Neuronal stem cell (in vitro differentiated cells): ENCODE measurements around the gene CPT1A.

Experiments used
- DNase-seq: peaks from one replicate; pipeline ENCODE4 v3.0.0-alpha.2; 2013; ENCODE audit warnings: low spot score
- H2AFZ ChIP-seq: one replicate; pipeline ENCODE4 v1.6.1; 2013; ENCODE audit warnings: mild to moderate bottlenecking, low read length, inconsistent platforms
- H2AK5ac ChIP-seq: 2 replicates; pipeline ENCODE4 v1.6.1; 2013; ENCODE audit warnings: low read depth, mild to moderate bottlenecking, inconsistent platforms, low read length, moderate library complexity, mixed read lengths
- H2BK120ac ChIP-seq: 2 replicates; pipeline ENCODE4 v1.6.1; 2013; ENCODE audit warnings: low read depth, mild to moderate bottlenecking, inconsistent platforms, low read length, moderate library complexity, mixed read lengths
- H2BK12ac ChIP-seq: one replicate; pipeline ENCODE4 v1.6.1; 2013; ENCODE audit warnings: low read length, inconsistent platforms
- H2BK15ac ChIP-seq: 2 replicates; pipeline ENCODE4 v1.6.1; 2013; ENCODE audit warnings: mild to moderate bottlenecking, low read length, inconsistent platforms, mixed read lengths
- H2BK5ac ChIP-seq: one replicate; pipeline ENCODE4 v1.6.1; 2013; ENCODE audit warnings: inconsistent platforms, mild to moderate bottlenecking, low read length, moderate library complexity
- H3K14ac ChIP-seq: one replicate; pipeline ENCODE4 v1.6.1; 2013; ENCODE audit warnings: low read length, inconsistent platforms
- H3K18ac ChIP-seq: 2 replicates; pipeline ENCODE4 v1.6.1; 2013; ENCODE audit warnings: low read length, inconsistent platforms
- H3K23ac ChIP-seq: 2 replicates; pipeline ENCODE4 v1.6.1; 2013; ENCODE audit warnings: low read depth, mild to moderate bottlenecking, mixed read lengths, low read length, inconsistent platforms; ENCODE audit not compliant: poor library complexity
- H3K27ac ChIP-seq: replicated peaks from 3 replicates; pipeline ENCODE4 v1.5.1; 2013; ENCODE audit warnings: low read length, inconsistent platforms
- H3K27me3 ChIP-seq, 3 experiments: 2 replicates each; pipeline ENCODE4 v1.6.1; 2013; ENCODE audit warnings: low read length in 3 of 3, mild to moderate bottlenecking in 2 of 3, inconsistent platforms in 1 of 3, low read depth in 1 of 3, mixed read lengths in 1 of 3, moderate library complexity in 1 of 3; ENCODE audit not compliant: control insufficient read depth in 3 of 3, insufficient read depth in 3 of 3
- H3K36me3 ChIP-seq, 2 donors: replicated peaks in 1 of 2; 2 replicates each; pipeline ENCODE4 v1.6.1; 2013; ENCODE audit warnings: low read length in 2 of 2; ENCODE audit not compliant: control insufficient read depth in 2 of 2, insufficient read depth in 2 of 2
- H3K4ac ChIP-seq: 2 replicates; pipeline ENCODE4 v1.6.1; 2013; ENCODE audit warnings: inconsistent platforms, mild to moderate bottlenecking, low read length, moderate library complexity
- H3K4me1 ChIP-seq, 2 donors: 1 replicate in 1 of 2; 2 replicates in 1 of 2; pipeline ENCODE4 v1.6.1; 2013; ENCODE audit warnings: low read length in 2 of 2, low read depth in 1 of 2; ENCODE audit not compliant: control insufficient read depth in 2 of 2, insufficient read depth in 1 of 2
- H3K4me2 ChIP-seq: one replicate; pipeline ENCODE4 v1.6.1; 2013; ENCODE audit warnings: mild to moderate bottlenecking, low read length, inconsistent platforms; ENCODE audit not compliant: insufficient read depth, poor library complexity, severe bottlenecking
- H3K4me3 ChIP-seq, 2 donors: 2 replicates each; pipeline ENCODE4 v1.5.1; 2013; ENCODE audit warnings: low read length in 2 of 2, mild to moderate bottlenecking in 2 of 2, inconsistent platforms in 1 of 2, moderate library complexity in 1 of 2
- H3K79me1 ChIP-seq: one replicate; pipeline ENCODE4 v1.6.1; 2013; ENCODE audit warnings: low read depth, mild to moderate bottlenecking, inconsistent platforms, low read length, moderate library complexity
- H3K9ac ChIP-seq: one replicate; pipeline ENCODE4 v1.6.1; 2013; ENCODE audit warnings: mild to moderate bottlenecking, low read depth, low read length, inconsistent platforms; ENCODE audit not compliant: poor library complexity
- H3K9me3 ChIP-seq, 2 donors: replicated peaks in 1 of 2; 2 replicates each; pipeline versions ENCODE3 to v1.6.1; 2013; ENCODE audit warnings: low read length in 2 of 2, mild to moderate bottlenecking in 2 of 2, inconsistent platforms in 1 of 2, low read depth in 1 of 2, mixed read lengths in 1 of 2, moderate library complexity in 1 of 2; ENCODE audit not compliant: control insufficient read depth in 2 of 2, insufficient read depth in 1 of 2
- H4K8ac ChIP-seq: one replicate; pipeline ENCODE4 v1.6.1; 2013; ENCODE audit warnings: low read depth, mild to moderate bottlenecking, inconsistent platforms, low read length, moderate library complexity
- H4K91ac ChIP-seq: one replicate; pipeline ENCODE4 v1.6.1; 2013; ENCODE audit warnings: low read length, low read depth, mild to moderate bottlenecking, inconsistent platforms; ENCODE audit not compliant: poor library complexity
- WGBS, 2 donors: extraction: QIAGEN DNeasy Blood & Tissue Kit; methylation state at CpG; one replicate each; pipeline ENCODE4 v1.1.7; 2013; ENCODE audit warnings: missing lambda C conversion rate in 2 of 2, mixed read lengths in 1 of 2; ENCODE audit not compliant: insufficient read length in 2 of 2, insufficient replicate concordance in 1 of 2; ENCODE audit errors: extremely low coverage in 2 of 2; 5-methylcytosine and 5-hydroxymethylcytosine counted together

Gene CPT1A

GRCh38 chr11:68854273-68854958 lies 12.7 kb upstream of the CPT1A start:
- H3K18ac ChIP-seq: peak overlapping the region; percentile 86
- peak overlapping the region; percentile 27 for H4K8ac ChIP-seq
- H3K4ac ChIP-seq: no peak overlapping the region
- H3K4me3 ChIP-seq: peak overlapping the region in 1 of 2 donors; percentile 72
- H3K9ac ChIP-seq: no peak overlapping the region
- peak overlapping the region; percentile 64 for H3K4me2 ChIP-seq
- no peak overlapping the region for H2BK5ac ChIP-seq
- H3K27ac ChIP-seq: no peak overlapping the region
- H3K79me1 ChIP-seq: no peaks in the 10 kb centered on the region
- H3K23ac ChIP-seq: peak overlapping the region; percentile 62
- H2AFZ ChIP-seq: peak overlapping the region; percentile 75
- DNase-seq: no peak
- no CpG with 5 or more reads among the region's 42 CpGs for WGBS, 2 donors
- H2BK15ac ChIP-seq: no peak overlapping the region
- H3K36me3 ChIP-seq: no peaks in the 10 kb centered on the region
- peak overlapping the region; percentile 33 for H2AK5ac ChIP-seq
- no peak overlapping the region for H2BK12ac ChIP-seq
- H3K4me1 ChIP-seq: peaks cover 2 to 3% of the 10 kb centered on the region in 2 donors
- H4K91ac ChIP-seq: no peak overlapping the region
- peak overlapping the region; percentile 74 for H3K14ac ChIP-seq
- peaks cover 0 to 5% of the 10 kb centered on the region in 2 donors for H3K9me3 ChIP-seq
- H3K27me3 ChIP-seq: peaks cover 11 to 48% (median 33%) of the 10 kb centered on the region in 3 experiments
- H2BK120ac ChIP-seq: no peak overlapping the region

GRCh38 chr11:68852628-68853027 lies 10.9 kb upstream of the CPT1A start:
- Histone ChIP-seq H3K14ac (peak overlapping the region; percentile 56), H3K4me3 (no peak overlapping the region), H2BK12ac (peak overlapping the region; percentile 16), H3K27me3 (peaks cover 11 to 61% (median 39%) of the 10 kb centered on the region in 3 experiments), H4K91ac (no peak overlapping the region), H3K4me1 (peaks cover 2 to 3% of the 10 kb centered on the region in 2 donors), H3K36me3 (no peaks in the 10 kb centered on the region), H4K8ac (no peak overlapping the region), H2AFZ (no peak overlapping the region), H3K27ac (no peak overlapping the region), H3K79me1 (no peaks in the 10 kb centered on the region), H3K9ac (no peak overlapping the region), H3K23ac (peak overlapping the region; percentile 73), H3K4me2 (no peak overlapping the region), H3K9me3 (peaks cover 0 to 3% of the 10 kb centered on the region in 2 donors), H2AK5ac (no peak overlapping the region), H3K18ac (peak overlapping the region; percentile 59), H2BK5ac (no peak overlapping the region), H2BK120ac (no peak overlapping the region), H3K4ac (no peak overlapping the region), H2BK15ac (no peak overlapping the region)
- DNase-seq: no peak
- no CpG with 5 or more reads among the region's 8 CpGs for WGBS, 2 donors

DNA sequence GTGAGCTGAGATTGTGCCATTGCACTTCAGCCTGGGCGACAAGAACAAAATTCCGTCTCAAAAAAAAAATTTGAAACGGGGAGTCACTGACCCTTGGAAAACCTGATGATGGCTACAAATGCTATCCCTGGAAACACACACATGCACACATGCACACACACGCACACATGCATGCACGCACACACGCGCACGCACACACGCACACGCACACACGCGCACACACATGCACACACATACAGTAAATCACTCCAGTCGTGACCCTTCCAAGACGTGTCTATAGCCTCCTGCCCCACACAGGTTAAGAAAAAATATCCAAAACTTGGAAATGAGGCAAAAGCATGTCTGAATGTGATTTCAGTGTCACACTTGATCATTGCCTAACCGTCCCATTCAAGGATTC lies 6.7 kb upstream of the CPT1A start:
- H4K91ac ChIP-seq: no peak overlapping the region
- H3K9ac ChIP-seq: no peak overlapping the region
- H3K4me1 ChIP-seq: peaks cover 2 to 5% of the 10 kb centered on the region in 2 donors
- no peaks in the 10 kb centered on the region for H3K36me3 ChIP-seq
- no peak overlapping the region for H2BK120ac ChIP-seq
- H3K4me2 ChIP-seq: no peak overlapping the region
- no peak overlapping the region for H3K27ac ChIP-seq
- no peaks in the 10 kb centered on the region for H3K79me1 ChIP-seq
- no peak overlapping the region for H2AFZ ChIP-seq
- no peak overlapping the region for H2BK5ac ChIP-seq
- H3K27me3 ChIP-seq: peaks cover 11 to 71% (median 46%) of the 10 kb centered on the region in 3 experiments
- no peak overlapping the region for H3K18ac ChIP-seq
- peak overlapping the region in 1 of 2 donors; percentile 69 for H3K4me3 ChIP-seq
- DNase-seq: no peak
- no CpG with 5 or more reads among the region's 15 CpGs for WGBS, 2 donors
- H3K4ac ChIP-seq: no peak overlapping the region
- no peak overlapping the region for H2AK5ac ChIP-seq
- no peak overlapping the region for H4K8ac ChIP-seq
- H2BK12ac ChIP-seq: no peak overlapping the region
- H2BK15ac ChIP-seq: no peak overlapping the region
- no peak overlapping the region for H3K14ac ChIP-seq
- peak overlapping the region; percentile 44 for H3K23ac ChIP-seq
- H3K9me3 ChIP-seq: peaks cover 0 to 3% of the 10 kb centered on the region in 2 donors

GRCh38 chr11:68847395-68847794 lies 5.7 kb upstream of the CPT1A start:
- Histone ChIP-seq H3K9ac (no peak overlapping the region), H3K4ac (no peak overlapping the region), H2AFZ (no peak overlapping the region), H3K4me3 (no peak overlapping the region), H3K27ac (no peak overlapping the region), H3K23ac (no peak overlapping the region), H3K9me3 (peaks cover 0 to 2% of the 10 kb centered on the region in 2 donors), H2AK5ac (no peak overlapping the region), H3K27me3 (peaks cover 21 to 73% (median 50%) of the 10 kb centered on the region in 3 experiments), H2BK15ac (no peak overlapping the region), H4K8ac (no peak overlapping the region), H2BK12ac (no peak overlapping the region), H3K14ac (no peak overlapping the region), H3K36me3 (no peaks in the 10 kb centered on the region), H3K4me2 (no peak overlapping the region), H2BK5ac (no peak overlapping the region), H3K18ac (no peak overlapping the region), H3K79me1 (no peaks in the 10 kb centered on the region), H2BK120ac (no peak overlapping the region), H3K4me1 (peaks cover 2 to 5% of the 10 kb centered on the region in 2 donors), H4K91ac (no peak overlapping the region)
- no peak for DNase-seq
- no CpG with 5 or more reads among the region's 4 CpGs for WGBS, 2 donors
